ENCODE data around the gene GP2.

Gene GP2

GRCh38 chr16:20327444-20328041 lies at the start of gene GP2:
GP2 (minus strand) TSS chr16:20327513; CDS start chr16:20326431, 1,082 bp downstream.
- DNase-seq (ENCODE audit: low read depth in 2 of 2): no peak

- DNase-seq (ENCODE audit: low read depth in 2 of 2): no peak
Measured at GRCh38 chr16:20372701-20373100, 45.4 kb upstream of the GP2 start.

- no peak for DNase-seq (ENCODE audit: low read depth in 2 of 2)
Measured at GRCh38 chr16:20369452-20370054, 42.2 kb upstream of the GP2 start.

GRCh38 chr16:20364051-20364450 lies 36.7 kb upstream of the GP2 start:
- no peak for DNase-seq (ENCODE audit: low read depth in 2 of 2)

- DNase-seq (ENCODE audit: low read depth in 2 of 2): no peak
Measured at GRCh38 chr16:20363191-20363590, 35.9 kb upstream of the GP2 start.

GRCh38 chr16:20359997-20360396 lies 32.7 kb upstream of the GP2 start:
- no peak for DNase-seq (ENCODE audit: low read depth in 2 of 2)

- no peak for DNase-seq (ENCODE audit: low read depth in 2 of 2)
Measured at GRCh38 chr16:20355114-20355782, 27.9 kb upstream of the GP2 start.

- no peak for DNase-seq (ENCODE audit: low read depth in 2 of 2)
Measured at GRCh38 chr16:20353379-20353778, 26.1 kb upstream of the GP2 start.

- DNase-seq (ENCODE audit: low read depth in 2 of 2): no peak
Measured at GRCh38 chr16:20352615-20353014, 25.3 kb upstream of the GP2 start, which contains the start of gene UMOD. UMOD (minus strand) TSS chr16:20352715; CDS start chr16:20350737, 1,978 bp downstream.

- DNase-seq (ENCODE audit: low read depth in 2 of 2): no peak
Measured at GRCh38 chr16:20349615-20350014, 22.3 kb upstream of the GP2 start.

- no peak for DNase-seq (ENCODE audit: low read depth in 2 of 2)
Measured at GRCh38 chr16:20348365-20349185, 21.3 kb upstream of the GP2 start.

- DNase-seq (ENCODE audit: low read depth in 2 of 2): no peak
Measured at GRCh38 chr16:20347666-20348364, 20.5 kb upstream of the GP2 start.

- no peak for DNase-seq (ENCODE audit: low read depth in 2 of 2)
Measured at GRCh38 chr16:20344611-20345010, 17.3 kb upstream of the GP2 start.

GRCh38 chr16:20339744-20340143 lies 12.4 kb upstream of the GP2 start:
- DNase-seq (ENCODE audit: low read depth in 2 of 2): no peak

- DNase-seq (ENCODE audit: low read depth in 2 of 2): no peak
Measured at GRCh38 chr16:20336955-20337354, 9.6 kb upstream of the GP2 start.

GRCh38 chr16:20334396-20334795 lies 7.1 kb upstream of the GP2 start:
- no peak for DNase-seq (ENCODE audit: low read depth in 2 of 2)

GRCh38 chr16:20333120-20333519 lies 5.8 kb upstream of the GP2 start:
- no peak for DNase-seq (ENCODE audit: low read depth in 2 of 2)

- DNase-seq (ENCODE audit: low read depth in 2 of 2): no peak
Measured at GRCh38 chr16:20332411-20332810, 5.1 kb upstream of the GP2 start.

GRCh38 chr16:20331635-20332034 lies 4.3 kb upstream of the GP2 start:
- DNase-seq (ENCODE audit: low read depth in 2 of 2): no peak

- no peak for DNase-seq (ENCODE audit: low read depth in 2 of 2)
Measured at GRCh38 chr16:20329392-20330138, 2.3 kb upstream of the GP2 start.

GRCh38 chr16:20326321-20326720 lies 992 bp downstream of the GP2 start:
- DNase-seq (ENCODE audit: low read depth in 2 of 2): no peak

Data from stimulated activated CD4-positive, alpha-beta T cell treated with anti-CD3 and anti-CD28 coated beads, Interleukin-1b, Interleukin-23, amount 100 ng/mL, for 4 hours (primary cell).